ENCODE data around the gene GNAZ. TPM values are rescaled to one million over a fixed set of nuclear protein-coding genes. Genes with fewer than 3 reads are reported as not detected.
A peak's percentile ranks its signal among the peaks of the same experiment; 100 is the strongest.

GNAZ gene
- polyA plus RNA-seq, 1 donor (not counting 4 experiments of a cell fraction or from before 2014, with no cell fraction given) = 0.03 TPM

DNA sequence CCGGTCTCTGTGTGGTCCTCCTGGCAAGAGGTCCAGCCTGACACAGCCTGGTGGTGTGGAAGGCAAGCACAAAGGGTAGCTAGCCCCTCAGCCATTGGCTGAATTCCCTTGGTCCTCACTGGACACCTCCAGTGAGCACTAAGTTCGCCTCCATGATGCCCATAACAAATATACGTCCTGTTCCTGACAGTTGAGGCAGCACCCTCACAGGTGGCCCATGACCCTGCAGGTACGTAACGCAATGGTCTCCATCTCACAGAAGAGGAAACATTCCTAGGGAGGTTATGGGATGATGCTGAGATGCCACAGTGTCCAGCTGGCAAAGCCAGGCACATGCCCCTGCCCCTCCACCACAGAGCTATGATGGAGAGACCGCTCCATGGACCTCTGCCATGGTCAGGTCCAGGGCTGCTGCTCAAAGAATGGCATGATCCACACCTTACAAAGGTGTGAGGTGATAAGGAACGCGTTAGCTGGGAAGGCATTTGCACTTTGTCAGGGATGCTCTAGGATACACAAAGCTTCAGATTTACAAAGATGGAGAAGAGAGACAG is 1.4 kb upstream of the GNAZ start:
- Histone ChIP-seq H3K4me3 (ENCODE audit: control insufficient read depth in 2 of 3, extremely low read depth in 1 of 3, insufficient read depth in 2 of 3, low read depth in 1 of 3, low read length in 3 of 3) (no peak overlapping the region), H3K27me3 (ENCODE audit: control insufficient read depth, extremely low read depth, insufficient read depth, low read length) (peaks cover 39% of the 10 kb centered on the region)
- no peak for TF ChIP-seq EZH2 (IDR thresholded peaks at IDR 0.05; ENCODE audit: low read length)
- TF ChIP-seq, protein P1, sequence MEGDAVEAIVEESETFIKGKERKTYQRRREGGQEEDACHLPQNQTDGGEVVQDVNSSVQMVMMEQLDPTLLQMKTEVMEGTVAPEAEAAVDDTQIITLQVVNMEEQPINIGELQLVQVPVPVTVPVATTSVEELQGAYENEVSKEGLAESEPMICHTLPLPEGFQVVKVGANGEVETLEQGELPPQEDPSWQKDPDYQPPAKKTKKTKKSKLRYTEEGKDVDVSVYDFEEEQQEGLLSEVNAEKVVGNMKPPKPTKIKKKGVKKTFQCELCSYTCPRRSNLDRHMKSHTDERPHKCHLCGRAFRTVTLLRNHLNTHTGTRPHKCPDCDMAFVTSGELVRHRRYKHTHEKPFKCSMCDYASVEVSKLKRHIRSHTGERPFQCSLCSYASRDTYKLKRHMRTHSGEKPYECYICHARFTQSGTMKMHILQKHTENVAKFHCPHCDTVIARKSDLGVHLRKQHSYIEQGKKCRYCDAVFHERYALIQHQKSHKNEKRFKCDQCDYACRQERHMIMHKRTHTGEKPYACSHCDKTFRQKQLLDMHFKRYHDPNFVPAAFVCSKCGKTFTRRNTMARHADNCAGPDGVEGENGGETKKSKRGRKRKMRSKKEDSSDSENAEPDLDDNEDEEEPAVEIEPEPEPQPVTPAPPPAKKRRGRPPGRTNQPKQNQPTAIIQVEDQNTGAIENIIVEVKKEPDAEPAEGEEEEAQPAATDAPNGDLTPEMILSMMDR (optimal IDR thresholded peaks at IDR 0.05 in 1 of 3, IDR thresholded peaks at IDR 0.05 in 1 of 3, conservative IDR thresholded peaks at IDR 0.05 in 1 of 3; ENCODE audit: extremely low read depth in 1 of 3, insufficient read depth in 2 of 3, low read length in 3 of 3) = no peak

GRCh38 chr22:23069502-23070357 is 589 bp upstream of the GNAZ start:
- FAIRE-seq = no peak
- peak overlapping the region; percentile 89 for H3K4me2 ChIP-seq (ENCODE audit: control insufficient read depth, extremely low read depth, insufficient read depth, low read depth, low read length)
- H3K36me3 ChIP-seq (ENCODE audit: control insufficient read depth in 2 of 2, extremely low read depth in 1 of 2, insufficient read depth in 2 of 2, low read length in 2 of 2) = no peaks in the 10 kb centered on the region
- peak overlapping the region; percentile 81 for H2AFZ ChIP-seq (ENCODE audit: control insufficient read depth, low read length)
- no peaks in the 10 kb centered on the region for H4K20me1 ChIP-seq (ENCODE audit: control insufficient read depth, extremely low read depth, insufficient read depth, low read length)
- peak; percentile 22 for TF ChIP-seq EZH2 (IDR thresholded peaks at IDR 0.05; ENCODE audit: low read length)
- TF ChIP-seq, protein P1 (optimal IDR thresholded peaks at IDR 0.05 in 1 of 3, IDR thresholded peaks at IDR 0.05 in 1 of 3, conservative IDR thresholded peaks at IDR 0.05 in 1 of 3; ENCODE audit: extremely low read depth in 1 of 3, insufficient read depth in 2 of 3, low read length in 3 of 3) = no peak
- H3K9me3 ChIP-seq (ENCODE audit: control insufficient read depth, low read depth, low read length) = no peaks in the 10 kb centered on the region
- H3K9me1 ChIP-seq (ENCODE audit: control insufficient read depth, extremely low read depth, insufficient read depth, low read length) = no peaks in the 10 kb centered on the region
- H3K4me1 ChIP-seq (ENCODE audit: control insufficient read depth, extremely low read depth, insufficient read depth, low read length) = peaks cover 3% of the 10 kb centered on the region
- H3K27ac ChIP-seq (ENCODE audit: control insufficient read depth, insufficient read depth, low read length) = no peak overlapping the region
- H3K27me3 ChIP-seq (ENCODE audit: control insufficient read depth, extremely low read depth, insufficient read depth, low read length) = peaks cover 39% of the 10 kb centered on the region
- peak overlapping the region; percentile 39 to 66 (median 60) for H3K4me3 ChIP-seq (ENCODE audit: control insufficient read depth in 2 of 3, extremely low read depth in 1 of 3, insufficient read depth in 2 of 3, low read depth in 1 of 3, low read length in 3 of 3)
- H3K9ac ChIP-seq (ENCODE audit: control insufficient read depth, extremely low read depth, insufficient read depth, low read length) = no peak overlapping the region
- dilution Hi-C loops (cut with MboI; ENCODE audit: extremely low pct_ligation_motif_present, low sequenced_read_pairs) = no loop called here
- no peaks in the 10 kb centered on the region for H3K79me2 ChIP-seq (ENCODE audit: control insufficient read depth, insufficient read depth, low read length)
- DNase-seq (ENCODE audit: low read depth, low spot score) = peak; percentile 15

More for the DNA sequence above, 1.4 kb upstream of the GNAZ start:
- Histone ChIP-seq H3K79me2 (ENCODE audit: control insufficient read depth, insufficient read depth, low read length) (no peaks in the 10 kb centered on the region), H3K4me1 (ENCODE audit: control insufficient read depth, extremely low read depth, insufficient read depth, low read length) (peaks cover 3% of the 10 kb centered on the region), H3K9me1 (ENCODE audit: control insufficient read depth, extremely low read depth, insufficient read depth, low read length) (no peaks in the 10 kb centered on the region), H2AFZ (ENCODE audit: control insufficient read depth, low read length) (no peak overlapping the region), H3K9ac (ENCODE audit: control insufficient read depth, extremely low read depth, insufficient read depth, low read length) (no peak overlapping the region), H4K20me1 (ENCODE audit: control insufficient read depth, extremely low read depth, insufficient read depth, low read length) (no peaks in the 10 kb centered on the region), H3K27ac (ENCODE audit: control insufficient read depth, insufficient read depth, low read length) (no peak overlapping the region), H3K9me3 (ENCODE audit: control insufficient read depth, low read depth, low read length) (no peaks in the 10 kb centered on the region), H3K36me3 (ENCODE audit: control insufficient read depth in 2 of 2, extremely low read depth in 1 of 2, insufficient read depth in 2 of 2, low read length in 2 of 2) (no peaks in the 10 kb centered on the region), H3K4me2 (ENCODE audit: control insufficient read depth, extremely low read depth, insufficient read depth, low read depth, low read length) (no peak overlapping the region)
- FAIRE-seq (no peak), DNase-seq (ENCODE audit: low read depth, low spot score) (no peak)
- dilution Hi-C loops (cut with MboI; ENCODE audit: extremely low pct_ligation_motif_present, low sequenced_read_pairs) = no loop called here

All from keratinocyte (primary cell).